HG03175 (cell line): ENCODE results near the gene FBL.
A peak's percentile ranks its signal among the peaks of the same experiment; 100 is the strongest.
"Not testable (repeated sequence)": the region's sequence is repeated elsewhere in the genome, so short reads cannot be mapped to it uniquely, and the experiment has no call there.

Source experiments
- ATAC-seq: cut with Tn5 transposase; IDR thresholded peaks from one replicate; pipeline ENCODE4 v1.9.1; 2021; ENCODE audit warnings: mild to moderate bottlenecking, moderate library complexity; ENCODE audit not compliant: unreplicated experiment

The FBL gene

DNA sequence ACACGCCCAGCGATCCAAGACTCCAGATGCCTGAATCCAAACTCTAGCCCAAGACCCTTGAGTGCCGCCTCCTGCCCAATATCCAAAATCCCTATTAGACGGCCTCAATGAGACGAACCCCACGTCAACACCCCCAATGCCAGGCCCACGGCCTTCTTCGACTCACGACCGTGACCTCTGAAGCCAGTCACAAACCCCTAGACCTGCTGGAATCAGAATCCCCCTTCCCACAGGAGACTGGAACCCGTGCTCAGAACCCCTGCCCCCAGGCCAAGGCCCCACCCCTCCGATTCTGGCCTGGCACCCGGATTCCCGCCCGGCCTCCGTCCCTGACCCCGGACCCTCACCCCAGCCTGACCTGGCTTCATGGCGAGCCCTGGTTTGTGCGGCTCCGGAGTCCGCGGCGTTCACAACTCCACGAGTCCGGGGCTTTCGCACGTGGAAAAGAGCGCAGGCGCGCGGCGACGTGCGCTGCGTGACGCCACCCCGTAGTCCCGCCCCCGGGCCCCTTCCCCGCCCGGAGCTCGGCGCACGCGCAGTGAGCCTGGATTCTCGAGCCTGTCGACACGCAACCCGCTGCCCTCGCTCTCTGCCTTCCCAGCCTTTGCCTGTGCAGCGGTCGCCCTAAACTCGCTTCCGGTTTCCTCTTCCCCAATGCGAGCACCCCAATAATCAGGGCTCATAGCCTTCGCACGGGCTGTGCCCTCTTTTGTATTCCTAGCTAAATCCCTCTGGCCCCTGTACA lies at the start of gene FBL:
Gene FBL, minus strand, starts transcription at position 447 of the 745 bp plus-strand sequence. Its CDS starts 79 bp downstream, at position 368.
- ATAC-seq: peak; percentile 80

GRCh38 chr19:39895096-39895495 lies 48.9 kb upstream of the FBL start:
- ATAC-seq: not testable (repeated sequence)

GRCh38 chr19:39894236-39894606 lies 48.0 kb upstream of the FBL start:
- ATAC-seq: not testable (repeated sequence)

GRCh38 chr19:39893366-39894235 lies 47.4 kb upstream of the FBL start:
- ATAC-seq: not testable (repeated sequence)

DNA sequence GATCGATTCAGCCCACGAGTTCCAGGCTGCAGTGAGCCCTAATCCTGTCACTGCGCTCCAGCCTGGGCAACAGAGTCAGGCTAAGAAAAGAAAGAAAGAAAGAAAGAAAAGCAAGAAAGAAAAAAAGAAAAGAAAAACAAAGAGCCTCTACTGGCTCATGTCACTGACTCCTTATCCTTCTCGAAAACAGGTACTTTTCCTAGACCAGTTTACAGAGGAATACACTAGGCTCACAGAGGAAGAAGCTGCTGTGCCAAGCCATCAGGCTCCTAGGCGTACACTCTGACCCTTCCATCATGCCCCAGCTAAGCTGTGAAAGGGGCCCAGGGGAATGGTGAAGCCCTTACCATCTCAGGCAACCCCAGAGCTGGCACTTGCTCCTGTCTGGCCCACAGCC lies 46.3 kb upstream of the FBL start:
- ATAC-seq: not testable (repeated sequence)

- not testable (repeated sequence) for ATAC-seq
Observed at GRCh38 chr19:39891660-39892505, 45.7 kb upstream of the FBL start.

- ATAC-seq: no peak
Observed at GRCh38 chr19:39890755-39891551, 44.8 kb upstream of the FBL start.

- ATAC-seq: not testable (repeated sequence)
Observed at GRCh38 chr19:39889872-39890754, 43.9 kb upstream of the FBL start.

DNA sequence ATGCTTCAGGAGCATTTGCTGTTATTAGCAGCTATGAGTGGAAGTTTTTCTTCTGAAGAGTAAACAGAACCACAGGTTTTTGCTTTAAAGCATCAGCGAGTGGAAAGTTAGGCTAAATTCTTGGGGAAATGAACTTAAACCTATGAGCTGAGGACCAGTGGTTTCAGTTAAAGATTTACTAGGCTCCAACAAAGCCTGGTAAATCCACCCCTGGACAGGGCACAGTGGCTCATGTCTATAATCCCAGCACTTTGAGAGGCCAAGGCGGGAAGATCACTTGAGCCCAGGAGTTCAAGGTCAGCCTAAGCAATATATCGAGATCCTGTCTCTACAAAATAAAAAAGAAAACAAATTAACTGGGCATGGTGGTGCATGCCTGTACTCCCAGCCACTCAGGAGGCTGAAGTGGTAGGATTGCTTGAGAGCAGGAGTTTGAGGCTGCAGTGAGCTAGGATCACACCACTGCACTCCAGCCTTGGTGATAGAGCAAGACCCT lies 41.3 kb upstream of the FBL start:
- ATAC-seq: not testable (repeated sequence)

DNA sequence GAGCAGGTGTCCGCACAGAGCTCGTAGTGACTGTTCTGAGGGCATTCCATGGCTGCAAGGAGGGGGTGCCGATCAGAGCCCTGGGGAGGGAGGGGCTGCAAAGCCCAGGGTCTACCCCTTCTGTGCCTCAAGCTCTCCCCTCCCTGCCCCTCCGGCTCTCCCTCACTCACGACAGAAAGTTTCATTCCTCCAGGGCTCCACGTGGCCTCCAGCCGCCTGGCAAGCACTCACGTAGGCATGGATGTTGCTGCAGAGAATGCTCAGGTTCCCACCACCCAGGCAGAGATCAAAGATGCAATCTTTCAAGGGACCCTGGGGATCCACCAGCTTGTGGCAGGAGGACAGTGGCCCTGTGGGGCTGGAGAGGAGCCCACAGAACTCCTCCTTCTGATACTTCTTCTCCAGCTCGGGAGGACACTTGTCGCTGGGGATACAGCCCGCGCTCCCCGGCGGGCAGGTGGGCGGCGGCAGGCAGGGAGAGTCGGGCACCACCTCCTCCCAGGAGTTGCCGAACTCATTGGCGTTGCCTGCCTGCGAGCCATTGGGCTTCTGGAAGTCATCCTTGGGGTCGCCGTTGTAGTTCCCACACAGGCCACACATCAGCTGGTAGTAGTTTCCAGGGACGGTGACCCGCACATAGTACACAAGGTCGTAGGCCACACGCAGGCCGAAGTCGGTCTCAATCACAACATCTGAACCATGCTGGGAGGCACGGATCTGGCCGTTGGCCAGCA lies 39.8 kb upstream of the FBL start:
- not testable (repeated sequence) for ATAC-seq

DNA sequence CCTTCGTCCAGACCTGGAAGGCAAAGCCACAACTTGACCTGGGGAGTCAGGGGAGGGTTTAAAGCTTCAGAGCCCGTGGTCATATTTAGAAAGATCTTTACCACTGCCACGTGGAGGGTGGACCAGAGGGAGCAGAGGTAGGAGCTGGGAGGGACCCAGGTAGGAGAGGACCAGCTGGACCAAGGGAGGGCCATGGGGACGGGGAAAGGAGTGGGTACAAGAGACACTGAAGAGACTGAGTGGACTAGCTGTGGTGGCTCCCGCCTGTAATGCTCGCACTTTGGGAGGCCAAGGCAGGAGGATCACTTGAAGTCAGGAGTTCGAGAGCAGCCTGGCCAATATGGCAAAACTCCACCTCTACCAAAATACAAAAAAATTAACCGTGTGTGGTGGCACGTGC lies 38.5 kb upstream of the FBL start:
- ATAC-seq: not testable (repeated sequence)

DNA sequence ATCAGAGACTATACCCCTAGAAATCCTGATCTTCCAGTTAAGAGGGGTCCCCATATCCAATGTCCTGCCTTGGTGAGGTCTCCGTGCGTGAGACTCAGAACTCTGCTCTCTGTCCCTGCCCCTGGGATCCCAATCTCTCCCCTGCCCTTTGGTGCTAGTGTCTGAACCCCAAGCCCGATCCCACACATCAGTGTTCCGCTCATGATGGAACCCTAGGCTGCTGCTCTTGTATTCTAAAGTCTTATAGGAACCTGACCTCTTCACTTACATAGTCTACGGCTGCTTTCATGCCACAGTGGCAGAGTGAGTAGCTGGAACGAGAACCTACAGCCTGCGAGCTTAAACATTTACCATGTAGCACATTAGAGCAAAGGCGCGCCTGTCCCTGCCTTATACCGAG lies 36.5 kb upstream of the FBL start:
- ATAC-seq: not testable (repeated sequence)

DNA sequence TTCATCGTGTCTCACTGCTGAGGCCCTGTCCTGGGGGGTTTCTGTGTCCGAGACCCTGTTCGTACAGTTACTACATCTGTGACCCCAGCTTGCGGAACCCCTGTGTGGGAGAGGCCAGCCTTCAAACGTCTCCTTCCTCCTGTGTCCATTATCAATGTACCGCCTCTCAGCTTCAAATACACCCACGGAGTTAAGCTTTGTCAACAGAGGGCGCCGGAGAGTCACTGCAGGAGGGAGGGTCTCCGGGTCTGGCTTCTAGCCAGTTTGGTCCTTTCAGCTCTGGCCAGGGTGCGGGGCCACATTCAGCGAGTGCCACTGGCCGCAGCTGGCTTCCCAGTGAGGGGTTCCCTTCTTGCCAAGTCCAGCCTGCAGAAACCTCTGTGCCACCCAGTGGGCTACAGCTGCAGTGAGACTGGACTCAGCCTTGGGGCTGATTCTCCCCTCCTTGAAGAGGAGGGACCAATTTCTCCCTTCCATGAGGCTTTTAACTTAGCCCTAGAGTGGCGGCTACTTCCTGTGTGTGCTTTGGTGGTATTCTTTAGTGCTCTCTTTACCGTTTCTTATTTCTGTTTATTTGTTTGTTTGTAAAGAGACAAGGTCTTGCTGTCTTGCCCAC lies 35.4 kb upstream of the FBL start:
- ATAC-seq: not testable (repeated sequence)

DNA sequence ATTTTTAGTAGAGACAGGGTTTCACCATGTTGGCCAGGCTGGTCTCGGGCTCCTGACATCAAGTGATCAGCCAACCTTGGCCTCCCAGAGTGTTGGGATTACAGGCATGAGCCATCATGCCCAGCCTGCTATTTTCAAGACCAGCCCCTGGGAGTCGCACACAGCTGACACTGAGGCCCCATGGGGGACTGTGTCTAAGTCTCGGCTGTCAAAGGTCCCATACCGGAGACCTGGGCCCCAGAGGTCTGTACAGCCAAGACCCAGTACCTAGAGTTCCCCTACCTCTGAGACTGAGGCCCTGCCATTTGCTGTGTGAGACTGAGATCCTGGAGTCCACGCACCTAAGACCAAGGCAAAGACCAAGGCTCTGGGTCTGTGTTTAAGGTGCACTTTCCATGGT lies 34.1 kb upstream of the FBL start:
- ATAC-seq: not testable (repeated sequence)

- not testable (repeated sequence) for ATAC-seq
Observed at GRCh38 chr19:39879796-39880195, 33.6 kb upstream of the FBL start.

DNA sequence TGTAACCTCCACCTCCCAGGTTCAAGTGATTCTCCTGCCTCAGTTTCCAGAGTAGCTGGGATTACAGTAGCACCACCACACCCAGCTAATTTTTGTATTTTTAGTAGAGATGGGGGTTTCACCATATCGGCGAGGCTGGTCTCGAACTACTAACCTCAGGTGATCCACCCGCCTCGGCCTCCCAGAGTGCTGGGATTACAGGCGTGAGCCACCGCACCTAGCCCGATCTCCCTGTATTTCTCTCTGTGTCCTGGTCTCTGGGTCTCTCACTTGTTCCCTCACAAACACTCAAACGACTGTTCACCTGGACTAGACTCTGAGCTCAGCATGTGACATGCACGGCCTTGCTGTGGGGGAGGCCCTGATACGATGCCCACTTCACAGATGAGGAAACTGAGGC lies 32.7 kb upstream of the FBL start:
- ATAC-seq: not testable (repeated sequence)

DNA sequence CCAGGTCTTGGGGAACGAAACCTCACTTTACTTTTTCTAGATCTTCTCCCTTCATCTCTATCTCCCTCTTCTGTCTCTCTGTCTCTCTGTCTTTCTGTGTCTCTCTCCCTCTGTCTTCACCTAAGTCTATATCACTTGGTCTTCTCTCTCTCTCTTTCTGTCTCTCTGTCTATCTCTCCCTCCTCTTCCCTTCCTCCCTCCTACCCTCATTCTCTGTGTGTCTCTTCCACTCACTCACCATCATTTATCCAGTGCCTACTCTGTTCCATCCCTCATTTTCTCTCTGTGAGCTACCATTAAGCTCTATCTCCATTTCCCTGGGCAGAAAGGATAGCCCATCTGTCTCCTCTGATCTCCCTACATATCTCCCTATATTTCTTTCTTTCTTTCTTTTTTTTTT lies 32.2 kb upstream of the FBL start:
- ATAC-seq: no peak

DNA sequence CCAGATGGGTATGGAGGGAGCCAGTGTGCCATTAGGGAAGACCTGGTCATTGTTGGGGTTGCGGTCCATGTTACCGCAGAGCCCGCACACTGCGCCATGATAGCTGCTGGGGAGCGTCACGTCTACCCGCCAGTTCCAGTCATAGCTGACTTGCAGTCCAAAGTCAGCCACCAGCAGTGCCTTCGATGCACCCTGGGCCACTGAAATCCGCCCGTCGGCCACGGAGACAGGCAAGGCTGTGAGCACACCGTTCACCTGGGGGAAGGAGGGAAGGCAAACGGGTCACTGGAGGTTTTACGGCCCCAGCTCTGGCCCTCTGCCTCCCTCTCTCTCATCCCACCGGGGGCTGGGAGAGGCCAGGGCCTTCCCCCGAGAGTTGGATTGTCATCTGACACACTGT lies 31.8 kb upstream of the FBL start:
- not testable (repeated sequence) for ATAC-seq
